ENCODE measurements around the gene TEAD2.

Gene TEAD2

GRCh38 chr19:49363268-49364082 is 1.3 kb upstream of the TEAD2 start, which contains the start of gene DKKL1:
DKKL1 (plus strand) TSS chr19:49363877; CDS start chr19:49363999, 122 bp downstream.
- peaks cover 32% of the 10 kb centered on the region for H3K4me1 ChIP-seq (ENCODE audit: control insufficient read depth, insufficient read depth, low read length)
- peak within 1 kb of the TSS; percentile 92 for H3K27ac ChIP-seq (ENCODE audit: low read length)
- no peaks in the 10 kb centered on the region for H3K27me3 ChIP-seq (ENCODE audit: control insufficient read depth in 1 of 2, insufficient read depth in 2 of 2, low read length in 2 of 2)
- peak within 1 kb of the TSS; percentile 86 to 89 for H3K4me3 ChIP-seq (ENCODE audit: low read length in 2 of 2)
- H3K9me3 ChIP-seq (ENCODE audit: control insufficient read depth in 2 of 2, low read length in 2 of 2), result no peaks in the 10 kb centered on the region
- peaks cover 4 to 7% of the 10 kb centered on the region in 2 donors for H3K36me3 ChIP-seq (ENCODE audit: control insufficient read depth in 2 of 2, insufficient read depth in 2 of 2, low read length in 2 of 2)
- H3K9ac ChIP-seq (ENCODE audit: low read length in 2 of 2), result peak within 1 kb of the TSS; percentile 76 to 97

- Histone ChIP-seq H3K9ac (ENCODE audit: low read length in 2 of 2) (peak overlapping the region; percentile 76 to 97), H3K4me1 (ENCODE audit: control insufficient read depth, insufficient read depth, low read length) (peaks cover 32% of the 10 kb centered on the region), H3K27ac (ENCODE audit: low read length) (peak overlapping the region; percentile 92)
Measured at GRCh38 chr19:49362929-49363267, 682 bp upstream of the TEAD2 start.

GRCh38 chr19:49361438-49362047 is 673 bp downstream of the TEAD2 start:
- Histone ChIP-seq H3K9me3 (ENCODE audit: control insufficient read depth in 2 of 2, low read length in 2 of 2) (no peaks in the 10 kb centered on the region), H3K9ac (ENCODE audit: low read length in 2 of 2) (peak overlapping the region; percentile 83 to 97), H3K4me1 (ENCODE audit: control insufficient read depth, insufficient read depth, low read length) (peaks cover 33% of the 10 kb centered on the region), H3K4me3 (ENCODE audit: low read length in 2 of 2) (peak overlapping the region; percentile 86 to 89), H3K36me3 (ENCODE audit: control insufficient read depth in 2 of 2, insufficient read depth in 2 of 2, low read length in 2 of 2) (peaks cover 4 to 12% of the 10 kb centered on the region in 2 donors), H3K27me3 (ENCODE audit: control insufficient read depth in 1 of 2, insufficient read depth in 2 of 2, low read length in 2 of 2) (no peaks in the 10 kb centered on the region), H3K27ac (ENCODE audit: low read length) (peak overlapping the region; percentile 92)

More at GRCh38 chr19:49362929-49363267, 682 bp upstream of the TEAD2 start:
- no peaks in the 10 kb centered on the region for H3K27me3 ChIP-seq (ENCODE audit: control insufficient read depth in 1 of 2, insufficient read depth in 2 of 2, low read length in 2 of 2)
- H3K9me3 ChIP-seq (ENCODE audit: control insufficient read depth in 2 of 2, low read length in 2 of 2), result no peaks in the 10 kb centered on the region
- peak overlapping the region; percentile 86 to 89 for H3K4me3 ChIP-seq (ENCODE audit: low read length in 2 of 2)
- H3K36me3 ChIP-seq (ENCODE audit: control insufficient read depth in 2 of 2, insufficient read depth in 2 of 2, low read length in 2 of 2), result peaks cover 4 to 7% of the 10 kb centered on the region in 2 donors

- peak overlapping the region; percentile 92 for H3K27ac ChIP-seq (ENCODE audit: low read length)
- no peaks in the 10 kb centered on the region for H3K27me3 ChIP-seq (ENCODE audit: control insufficient read depth in 1 of 2, insufficient read depth in 2 of 2, low read length in 2 of 2)
- peaks cover 36% of the 10 kb centered on the region for H3K4me1 ChIP-seq (ENCODE audit: control insufficient read depth, insufficient read depth, low read length)
- peak overlapping the region in 1 of 2 donors; percentile 97 for H3K9ac ChIP-seq (ENCODE audit: low read length in 2 of 2)
- no peaks in the 10 kb centered on the region for H3K9me3 ChIP-seq (ENCODE audit: control insufficient read depth in 2 of 2, low read length in 2 of 2)
- peaks cover 4 to 18% of the 10 kb centered on the region in 2 donors for H3K36me3 ChIP-seq (ENCODE audit: control insufficient read depth in 2 of 2, insufficient read depth in 2 of 2, low read length in 2 of 2)
- no peak overlapping the region for H3K4me3 ChIP-seq (ENCODE audit: low read length in 2 of 2)
Measured at GRCh38 chr19:49359851-49360820, 2.1 kb downstream of the TEAD2 start.

- H3K9me3 ChIP-seq (ENCODE audit: control insufficient read depth in 2 of 2, low read length in 2 of 2), result no peaks in the 10 kb centered on the region
- no peaks in the 10 kb centered on the region for H3K27me3 ChIP-seq (ENCODE audit: control insufficient read depth in 1 of 2, insufficient read depth in 2 of 2, low read length in 2 of 2)
- peak overlapping the region; percentile 18 for H3K27ac ChIP-seq (ENCODE audit: low read length)
- H3K9ac ChIP-seq (ENCODE audit: low read length in 2 of 2), result no peak overlapping the region
- H3K4me1 ChIP-seq (ENCODE audit: control insufficient read depth, insufficient read depth, low read length), result peaks cover 22% of the 10 kb centered on the region
- H3K36me3 ChIP-seq (ENCODE audit: control insufficient read depth in 2 of 2, insufficient read depth in 2 of 2, low read length in 2 of 2), result peaks cover 4 to 31% of the 10 kb centered on the region in 2 donors
- H3K4me3 ChIP-seq (ENCODE audit: low read length in 2 of 2), result no peak overlapping the region
Measured at GRCh38 chr19:49357186-49357585, 5.0 kb downstream of the TEAD2 start.

- Histone ChIP-seq H3K36me3 (ENCODE audit: control insufficient read depth in 2 of 2, insufficient read depth in 2 of 2, low read length in 2 of 2) (peaks cover 4 to 32% of the 10 kb centered on the region in 2 donors), H3K9ac (ENCODE audit: low read length in 2 of 2) (no peak overlapping the region), H3K27me3 (ENCODE audit: control insufficient read depth in 1 of 2, insufficient read depth in 2 of 2, low read length in 2 of 2) (no peaks in the 10 kb centered on the region), H3K9me3 (ENCODE audit: control insufficient read depth in 2 of 2, low read length in 2 of 2) (no peaks in the 10 kb centered on the region), H3K27ac (ENCODE audit: low read length) (peak overlapping the region; percentile 18), H3K4me3 (ENCODE audit: low read length in 2 of 2) (no peak overlapping the region), H3K4me1 (ENCODE audit: control insufficient read depth, insufficient read depth, low read length) (peaks cover 17% of the 10 kb centered on the region)
Measured at GRCh38 chr19:49356382-49356781, 5.8 kb downstream of the TEAD2 start.

- H3K36me3 ChIP-seq (ENCODE audit: control insufficient read depth in 2 of 2, insufficient read depth in 2 of 2, low read length in 2 of 2), result peaks cover 4 to 36% of the 10 kb centered on the region in 2 donors
- peak overlapping the region; percentile 18 for H3K27ac ChIP-seq (ENCODE audit: low read length)
- H3K9me3 ChIP-seq (ENCODE audit: control insufficient read depth in 2 of 2, low read length in 2 of 2), result no peaks in the 10 kb centered on the region
- H3K9ac ChIP-seq (ENCODE audit: low read length in 2 of 2), result no peak overlapping the region
- no peaks in the 10 kb centered on the region for H3K27me3 ChIP-seq (ENCODE audit: control insufficient read depth in 1 of 2, insufficient read depth in 2 of 2, low read length in 2 of 2)
- H3K4me1 ChIP-seq (ENCODE audit: control insufficient read depth, insufficient read depth, low read length), result peaks cover 13% of the 10 kb centered on the region
- H3K4me3 ChIP-seq (ENCODE audit: low read length in 2 of 2), result no peak overlapping the region
Measured at GRCh38 chr19:49355909-49356353, 6.3 kb downstream of the TEAD2 start.

GRCh38 chr19:49349567-49349966 is 12.6 kb downstream of the TEAD2 start:
- H3K36me3 ChIP-seq (ENCODE audit: control insufficient read depth in 2 of 2, insufficient read depth in 2 of 2, low read length in 2 of 2), result peaks cover 35 to 53% of the 10 kb centered on the region in 2 donors
- no peaks in the 10 kb centered on the region for H3K27me3 ChIP-seq (ENCODE audit: control insufficient read depth in 1 of 2, insufficient read depth in 2 of 2, low read length in 2 of 2)
- no peak overlapping the region for H3K4me3 ChIP-seq (ENCODE audit: low read length in 2 of 2)
- no peaks in the 10 kb centered on the region for H3K9me3 ChIP-seq (ENCODE audit: control insufficient read depth in 2 of 2, low read length in 2 of 2)
- H3K4me1 ChIP-seq (ENCODE audit: control insufficient read depth, insufficient read depth, low read length), result no peaks in the 10 kb centered on the region
- H3K27ac ChIP-seq (ENCODE audit: low read length), result no peak overlapping the region
- no peak overlapping the region for H3K9ac ChIP-seq (ENCODE audit: low read length in 2 of 2)

- Histone ChIP-seq H3K36me3 (ENCODE audit: control insufficient read depth in 2 of 2, insufficient read depth in 2 of 2, low read length in 2 of 2) (peaks cover 35 to 54% of the 10 kb centered on the region in 2 donors), H3K4me1 (ENCODE audit: control insufficient read depth, insufficient read depth, low read length) (no peaks in the 10 kb centered on the region), H3K27me3 (ENCODE audit: control insufficient read depth in 1 of 2, insufficient read depth in 2 of 2, low read length in 2 of 2) (no peaks in the 10 kb centered on the region), H3K27ac (ENCODE audit: low read length) (no peak overlapping the region), H3K9me3 (ENCODE audit: control insufficient read depth in 2 of 2, low read length in 2 of 2) (no peaks in the 10 kb centered on the region), H3K9ac (ENCODE audit: low read length in 2 of 2) (no peak overlapping the region), H3K4me3 (ENCODE audit: low read length in 2 of 2) (no peak overlapping the region)
Measured at GRCh38 chr19:49348305-49349189, 13.7 kb downstream of the TEAD2 start.
